Fibroblast of mammary gland (primary cell): ENCODE results near the gene LAMC3.

Experiments
- DNase-seq: peaks from one replicate; pipeline ENCODE4 v3.0.0-alpha.2; 2010; ENCODE audit warnings: low read depth
- H3K4me3 ChIP-seq: 2 replicates; pipeline ENCODE4 v1.5.1; 2011; ENCODE audit warnings: low read depth, mild to moderate bottlenecking, low read length, moderate library complexity; ENCODE audit not compliant: control insufficient read depth
- CTCF ChIP-seq: conservative IDR thresholded peaks from 2 replicates; pipeline ENCODE4 v1.5.1; 2011; ENCODE audit warnings: low read depth, low read length, inconsistent platforms; ENCODE audit not compliant: control insufficient read depth, insufficient read depth

The LAMC3 gene

GRCh38 chr9:130983359-130983670 is 25.7 kb upstream of the LAMC3 start:
- H3K4me3 ChIP-seq = no peak overlapping the region
- no peak for TF ChIP-seq CTCF
- no peak for DNase-seq

GRCh38 chr9:130983970-130984369 is 25.0 kb upstream of the LAMC3 start:
- no peak for DNase-seq
- TF ChIP-seq CTCF = no peak
- H3K4me3 ChIP-seq = no peak overlapping the region

GRCh38 chr9:130984521-130984920 is 24.5 kb upstream of the LAMC3 start:
- TF ChIP-seq CTCF = no peak
- no peak for DNase-seq
- no peak overlapping the region for H3K4me3 ChIP-seq

- DNase-seq = no peak
- no peak for TF ChIP-seq CTCF
- no peak overlapping the region for H3K4me3 ChIP-seq
Measured at GRCh38 chr9:130985029-130985428, 23.9 kb upstream of the LAMC3 start.

GRCh38 chr9:130985606-130986162 is 23.3 kb upstream of the LAMC3 start:
- H3K4me3 ChIP-seq = no peak overlapping the region
- no peak for TF ChIP-seq CTCF
- no peak for DNase-seq

- no peak for DNase-seq
- no peak overlapping the region for H3K4me3 ChIP-seq
- TF ChIP-seq CTCF = no peak
Measured at GRCh38 chr9:130986356-130986965, 22.5 kb upstream of the LAMC3 start.

- TF ChIP-seq CTCF = no peak
- H3K4me3 ChIP-seq = no peak overlapping the region
- no peak for DNase-seq
Measured at GRCh38 chr9:130987054-130987453, 21.9 kb upstream of the LAMC3 start.
